ENCODE measurements around the gene TMCC1. TPM values are rescaled to one million over a fixed set of nuclear protein-coding genes. Genes with fewer than 3 reads are reported as not detected.

TMCC1 gene
- total RNA-seq, 1 experiment from 2014 or later, result 6.2 TPM

DNA sequence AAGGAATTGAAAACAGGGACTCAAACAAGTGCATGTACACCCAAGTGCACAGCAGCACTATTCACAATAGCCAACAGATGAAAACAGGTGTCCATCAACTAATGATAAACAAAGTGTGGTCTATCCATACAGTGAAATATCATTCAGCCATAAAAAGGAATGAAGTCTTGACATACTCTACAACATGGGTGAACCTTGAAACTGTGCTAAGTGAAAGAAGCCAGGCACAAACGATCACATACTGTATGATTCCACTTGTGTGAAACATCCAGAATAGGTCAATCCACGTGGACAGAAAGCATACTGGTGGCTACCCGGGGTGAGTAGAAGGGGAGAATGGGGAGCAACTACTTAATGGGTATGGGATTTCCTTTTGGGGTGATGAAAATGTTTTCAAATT lies 257.4 kb downstream of the TMCC1 start:
- H3K4me1 ChIP-seq (ENCODE audit: insufficient read depth, low read length), result no peaks in the 10 kb centered on the region
- H3K4me3 ChIP-seq (ENCODE audit: low read length), result no peak overlapping the region
- ATAC-seq (no peak), DNase-seq (no peak)
- H3K9me2 ChIP-seq (replicated peaks; ENCODE audit: low read length), result no peaks in the 10 kb centered on the region
- H3K36me3 ChIP-seq (ENCODE audit: low read depth, low read length), result no peaks in the 10 kb centered on the region
- POLR2A ChIA-PET (ENCODE audit: unreplicated experiment), result no interaction called here
- no peak overlapping the region for H3K9ac ChIP-seq (ENCODE audit: low read length)
- no peak overlapping the region for H3K27ac ChIP-seq (ENCODE audit: low read length)
- CTCF ChIA-PET, result no interaction called here
- no peak overlapping the region for H2AFZ ChIP-seq (ENCODE audit: low read length)
- BruUV-seq (replicated peaks), result no TSS peak
- no peak overlapping the region for H3K4me2 ChIP-seq (ENCODE audit: low read length)
- TF ChIP-seq, protein P1, sequence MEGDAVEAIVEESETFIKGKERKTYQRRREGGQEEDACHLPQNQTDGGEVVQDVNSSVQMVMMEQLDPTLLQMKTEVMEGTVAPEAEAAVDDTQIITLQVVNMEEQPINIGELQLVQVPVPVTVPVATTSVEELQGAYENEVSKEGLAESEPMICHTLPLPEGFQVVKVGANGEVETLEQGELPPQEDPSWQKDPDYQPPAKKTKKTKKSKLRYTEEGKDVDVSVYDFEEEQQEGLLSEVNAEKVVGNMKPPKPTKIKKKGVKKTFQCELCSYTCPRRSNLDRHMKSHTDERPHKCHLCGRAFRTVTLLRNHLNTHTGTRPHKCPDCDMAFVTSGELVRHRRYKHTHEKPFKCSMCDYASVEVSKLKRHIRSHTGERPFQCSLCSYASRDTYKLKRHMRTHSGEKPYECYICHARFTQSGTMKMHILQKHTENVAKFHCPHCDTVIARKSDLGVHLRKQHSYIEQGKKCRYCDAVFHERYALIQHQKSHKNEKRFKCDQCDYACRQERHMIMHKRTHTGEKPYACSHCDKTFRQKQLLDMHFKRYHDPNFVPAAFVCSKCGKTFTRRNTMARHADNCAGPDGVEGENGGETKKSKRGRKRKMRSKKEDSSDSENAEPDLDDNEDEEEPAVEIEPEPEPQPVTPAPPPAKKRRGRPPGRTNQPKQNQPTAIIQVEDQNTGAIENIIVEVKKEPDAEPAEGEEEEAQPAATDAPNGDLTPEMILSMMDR (conservative IDR thresholded peaks at IDR 0.05; ENCODE audit: low read depth, low read length), result no peak
- TF ChIP-seq EZH2 (IDR thresholded peaks at IDR 0.05; ENCODE audit: low read length, unreplicated experiment) (no peak), EZH2phosphoT487 (IDR thresholded peaks at IDR 0.05; ENCODE audit: borderline replicate concordance, low read length) (no peak)
- H3K27me3 ChIP-seq (ENCODE audit: low read length), result no peaks in the 10 kb centered on the region
- no peaks in the 10 kb centered on the region for H3K79me2 ChIP-seq (ENCODE audit: low read length)
- intact Hi-C loops (cut with micrococcal nuclease), result no loop called here
- no peaks in the 10 kb centered on the region for H4K20me1 ChIP-seq (ENCODE audit: low read length)
- H3F3A ChIP-seq (ENCODE audit: low read length, unreplicated experiment), result no peaks in the 10 kb centered on the region
- H3K9me3 ChIP-seq (ENCODE audit: low read length), result 0 out of 2 replicates have a peak, but pooled peaks cover 6% of the 10 kb centered on the region

DNA sequence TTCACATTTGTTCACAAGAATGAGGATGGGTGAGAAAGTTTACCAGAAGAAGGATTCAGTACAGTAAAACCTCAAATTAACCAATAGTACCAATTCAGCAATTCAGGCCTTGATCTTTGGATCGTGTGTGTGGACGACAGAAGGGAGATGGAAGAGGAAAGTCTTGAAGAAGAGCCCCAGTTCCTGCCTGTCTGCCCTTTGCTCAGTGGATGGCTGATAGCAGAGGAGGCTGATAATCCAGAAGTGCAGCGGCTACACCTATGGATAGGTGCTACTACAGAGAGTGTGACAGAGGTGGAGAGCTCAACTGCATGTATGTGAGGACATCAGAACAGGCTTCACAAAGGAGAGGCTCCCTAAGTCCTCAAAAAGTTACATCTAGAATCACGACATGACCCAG lies 257.9 kb downstream of the TMCC1 start:
- intact Hi-C loops (cut with micrococcal nuclease), result no loop called here
- Histone ChIP-seq H3K79me2 (ENCODE audit: low read length) (no peaks in the 10 kb centered on the region), H2AFZ (ENCODE audit: low read length) (no peak overlapping the region), H4K20me1 (ENCODE audit: low read length) (no peaks in the 10 kb centered on the region), H3K27me3 (ENCODE audit: low read length) (no peaks in the 10 kb centered on the region), H3K36me3 (ENCODE audit: low read depth, low read length) (no peaks in the 10 kb centered on the region), H3K4me1 (ENCODE audit: insufficient read depth, low read length) (no peaks in the 10 kb centered on the region), H3K4me2 (ENCODE audit: low read length) (no peak overlapping the region), H3K9ac (ENCODE audit: low read length) (no peak overlapping the region), H3K27ac (ENCODE audit: low read length) (no peak overlapping the region), H3F3A (ENCODE audit: low read length, unreplicated experiment) (no peaks in the 10 kb centered on the region), H3K4me3 (ENCODE audit: low read length) (no peak overlapping the region), H3K9me2 (replicated peaks; ENCODE audit: low read length) (no peaks in the 10 kb centered on the region), H3K9me3 (ENCODE audit: low read length) (0 out of 2 replicates have a peak, but pooled peaks cover 6% of the 10 kb centered on the region)
- ATAC-seq, result no peak
- ChIA-PET CTCF (no interaction called here), POLR2A (ENCODE audit: unreplicated experiment) (no interaction called here)
- no TSS peak for BruUV-seq (replicated peaks)
- no peak for DNase-seq
- TF ChIP-seq, protein P1 (conservative IDR thresholded peaks at IDR 0.05; ENCODE audit: low read depth, low read length), result no peak
- TF ChIP-seq EZH2phosphoT487 (IDR thresholded peaks at IDR 0.05; ENCODE audit: borderline replicate concordance, low read length) (no peak), EZH2 (IDR thresholded peaks at IDR 0.05; ENCODE audit: low read length, unreplicated experiment) (no peak)

DNA sequence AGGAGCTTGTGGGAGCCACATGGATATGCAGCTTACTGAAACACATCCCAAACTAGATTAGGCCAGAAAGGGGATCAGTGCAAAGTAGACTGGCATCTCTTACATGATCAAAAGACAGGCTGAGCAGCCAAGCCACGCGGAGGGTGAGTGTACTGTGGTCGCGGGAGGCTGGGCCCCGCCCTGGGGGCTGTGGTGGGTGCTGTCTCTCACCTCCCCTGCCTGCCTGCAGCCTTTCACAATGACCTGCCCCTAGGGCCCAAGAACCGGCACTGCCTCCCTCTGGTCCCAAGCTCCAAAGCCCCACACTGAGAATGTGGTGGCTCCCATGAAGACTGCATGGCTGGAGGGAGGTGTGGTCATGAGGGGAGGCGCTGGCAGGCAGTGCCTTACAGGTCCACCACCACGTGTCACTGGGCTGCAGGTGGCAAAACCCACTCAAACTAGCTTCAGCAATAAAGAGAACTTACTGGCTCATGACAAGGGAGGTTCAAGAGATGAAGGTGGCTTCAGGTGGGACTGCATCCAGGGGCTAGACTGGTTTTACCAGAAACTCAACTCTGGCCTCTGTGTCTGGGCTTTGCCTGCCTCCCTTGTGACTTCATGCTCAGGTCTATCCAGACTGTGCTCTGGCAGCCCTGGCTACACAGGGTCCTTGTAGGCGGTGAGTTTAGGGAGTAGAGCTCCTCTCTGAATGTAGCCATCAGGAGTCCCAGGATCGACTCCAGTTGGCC lies 259.6 kb downstream of the TMCC1 start:
- no peak overlapping the region for H3K9ac ChIP-seq (ENCODE audit: low read length)
- no peaks in the 10 kb centered on the region for H3K4me1 ChIP-seq (ENCODE audit: insufficient read depth, low read length)
- no TSS peak for BruUV-seq (replicated peaks)
- H3K27me3 ChIP-seq (ENCODE audit: low read length), result no peaks in the 10 kb centered on the region
- no peaks in the 10 kb centered on the region for H3K36me3 ChIP-seq (ENCODE audit: low read depth, low read length)
- H3F3A ChIP-seq (ENCODE audit: low read length, unreplicated experiment), result no peaks in the 10 kb centered on the region
- intact Hi-C loops (cut with micrococcal nuclease), result no loop called here
- no peak overlapping the region for H3K4me3 ChIP-seq (ENCODE audit: low read length)
- no peak overlapping the region for H3K27ac ChIP-seq (ENCODE audit: low read length)
- no peaks in the 10 kb centered on the region for H3K9me2 ChIP-seq (replicated peaks; ENCODE audit: low read length)
- ChIA-PET POLR2A (ENCODE audit: unreplicated experiment) (no interaction called here), CTCF (interaction anchor here (0.6 kb wide), 1 partner anchor 359 kb away, joined by 3 read pairs; no protein-coding TSS in a partner anchor)
- TF ChIP-seq EZH2phosphoT487 (IDR thresholded peaks at IDR 0.05; ENCODE audit: borderline replicate concordance, low read length) (no peak), EZH2 (IDR thresholded peaks at IDR 0.05; ENCODE audit: low read length, unreplicated experiment) (no peak)
- TF ChIP-seq, protein P1 (conservative IDR thresholded peaks at IDR 0.05; ENCODE audit: low read depth, low read length), result no peak
- H4K20me1 ChIP-seq (ENCODE audit: low read length), result no peaks in the 10 kb centered on the region
- DNase-seq, result peak; percentile 16
- no peak overlapping the region for H3K4me2 ChIP-seq (ENCODE audit: low read length)
- H2AFZ ChIP-seq (ENCODE audit: low read length), result no peak overlapping the region
- no peaks in the 10 kb centered on the region for H3K79me2 ChIP-seq (ENCODE audit: low read length)
- H3K9me3 ChIP-seq (ENCODE audit: low read length), result 0 out of 2 replicates have a peak, but pooled peaks cover 6% of the 10 kb centered on the region
- no peak for ATAC-seq
